ENCODE data around the gene RHBDL3. TPM values are rescaled to one million over a fixed set of nuclear protein-coding genes. Genes with fewer than 3 reads are reported as not detected.

The RHBDL3 gene
- total and polyA plus RNA-seq, 2 donors (not counting 1 experiment from before 2014, with no cell fraction given), result not detected

DNA sequence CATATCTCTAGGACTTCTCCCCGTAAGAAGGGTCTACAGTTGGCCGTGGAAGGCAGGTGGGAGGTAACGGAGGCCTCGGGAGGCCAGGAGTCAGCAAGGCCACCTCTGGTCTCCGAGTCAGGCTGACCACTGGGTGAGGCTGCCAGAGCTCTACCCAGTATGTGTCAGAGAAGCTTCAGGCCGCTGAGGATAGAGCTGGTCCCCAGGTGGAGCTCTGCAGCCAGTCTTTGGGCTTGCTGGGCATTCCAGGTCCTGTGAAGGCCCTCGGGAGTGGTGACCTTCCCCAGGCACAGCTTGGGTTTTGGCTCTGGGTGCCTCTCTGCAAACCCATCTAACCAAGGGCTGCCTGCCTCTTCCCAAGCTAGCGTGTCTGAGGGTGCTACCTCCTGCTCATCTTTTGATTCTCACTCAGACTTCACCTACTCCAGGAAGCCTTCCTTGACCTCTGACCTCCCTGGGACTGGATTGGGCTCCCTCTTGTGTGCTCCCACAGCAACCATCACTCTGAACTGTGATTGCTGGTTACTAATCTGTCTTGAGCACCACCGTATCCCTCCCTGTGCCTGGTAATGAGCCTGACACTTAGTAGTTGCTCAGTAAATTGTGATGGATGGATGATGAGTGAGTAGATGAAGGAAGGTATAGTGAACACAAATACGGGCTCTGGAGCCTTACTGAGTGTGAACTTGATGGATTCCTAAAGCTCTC, 22.3 kb downstream of the RHBDL3 start:
- CTCF ChIA-PET, result no interaction called here
- DNase-seq (no peak), ATAC-seq (ENCODE audit: low read depth) (no peak)
- Histone ChIP-seq H4K20me1 (ENCODE audit: control insufficient read depth, insufficient read depth, low read length, poor library complexity, severe bottlenecking) (no peaks in the 10 kb centered on the region), H3K36me3 (replicated peaks in 1 of 2; ENCODE audit: control extremely low read depth in 1 of 2, control insufficient read depth in 1 of 2, extremely low read depth in 1 of 2, insufficient read depth in 2 of 2, low read length in 1 of 2) (no peaks in the 10 kb centered on the region), H3K4me1 (ENCODE audit: control insufficient read depth in 2 of 2, insufficient read depth in 2 of 2, low read length in 2 of 2) (peaks cover 10 to 18% of the 10 kb centered on the region in 2 donors), H3K27ac (ENCODE audit: low read length in 2 of 2) (no peak overlapping the region), H3K9me3 (ENCODE audit: control extremely low read depth in 1 of 3, control insufficient read depth in 2 of 3, insufficient read depth in 1 of 3, low read length in 2 of 3) (no peaks in the 10 kb centered on the region), H3K27me3 (replicated peaks in 1 of 4; ENCODE audit: control extremely low read depth in 1 of 4, control insufficient read depth in 3 of 4, insufficient read depth in 4 of 4, low read length in 3 of 4) (peaks cover 0 to 25% (median 9%) of the 10 kb centered on the region in 4 experiments), H3K9ac (ENCODE audit: low read length) (no peak overlapping the region), H3K4me2 (replicated peaks; ENCODE audit: low read depth, low read length, poor library complexity, severe bottlenecking) (no peak overlapping the region), H3K4me3 (ENCODE audit: control extremely low read depth in 1 of 5, extremely low read depth in 1 of 5, insufficient read depth in 1 of 5, low read depth in 2 of 5, low read length in 4 of 5) (no peak overlapping the region), H3K79me2 (ENCODE audit: control insufficient read depth, insufficient read depth, low read length) (no peaks in the 10 kb centered on the region), H2AFZ (ENCODE audit: insufficient read depth, low read depth, low read length, poor library complexity, severe bottlenecking) (no peak overlapping the region)
- peaks cover 21% of the 10 kb centered on the region for H3K4me1 Mint-ChIP-seq
- POLR2A ChIA-PET, result no interaction called here
- peaks cover 48% of the 10 kb centered on the region for H3K27me3 Mint-ChIP-seq
- WGBS (ENCODE audit: insufficient coverage), result 85% methylated on average over 10 of the region's 10 CpGs
- H3K9me3 Mint-ChIP-seq (ENCODE audit: insufficient read depth), result no peaks in the 10 kb centered on the region
- intact Hi-C loops (cut with micrococcal nuclease), result no loop called here
- TF ChIP-seq, protein P1, sequence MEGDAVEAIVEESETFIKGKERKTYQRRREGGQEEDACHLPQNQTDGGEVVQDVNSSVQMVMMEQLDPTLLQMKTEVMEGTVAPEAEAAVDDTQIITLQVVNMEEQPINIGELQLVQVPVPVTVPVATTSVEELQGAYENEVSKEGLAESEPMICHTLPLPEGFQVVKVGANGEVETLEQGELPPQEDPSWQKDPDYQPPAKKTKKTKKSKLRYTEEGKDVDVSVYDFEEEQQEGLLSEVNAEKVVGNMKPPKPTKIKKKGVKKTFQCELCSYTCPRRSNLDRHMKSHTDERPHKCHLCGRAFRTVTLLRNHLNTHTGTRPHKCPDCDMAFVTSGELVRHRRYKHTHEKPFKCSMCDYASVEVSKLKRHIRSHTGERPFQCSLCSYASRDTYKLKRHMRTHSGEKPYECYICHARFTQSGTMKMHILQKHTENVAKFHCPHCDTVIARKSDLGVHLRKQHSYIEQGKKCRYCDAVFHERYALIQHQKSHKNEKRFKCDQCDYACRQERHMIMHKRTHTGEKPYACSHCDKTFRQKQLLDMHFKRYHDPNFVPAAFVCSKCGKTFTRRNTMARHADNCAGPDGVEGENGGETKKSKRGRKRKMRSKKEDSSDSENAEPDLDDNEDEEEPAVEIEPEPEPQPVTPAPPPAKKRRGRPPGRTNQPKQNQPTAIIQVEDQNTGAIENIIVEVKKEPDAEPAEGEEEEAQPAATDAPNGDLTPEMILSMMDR (IDR thresholded peaks at IDR 0.05), result no peak
- no peak for TF ChIP-seq EZH2 (IDR thresholded peaks at IDR 0.05; ENCODE audit: borderline replicate concordance, insufficient read depth, low read depth, low read length, poor library complexity, severe bottlenecking)
- no peak overlapping the region for H3K4me3 Mint-ChIP-seq
- no peak overlapping the region for H3K27ac Mint-ChIP-seq

DNA sequence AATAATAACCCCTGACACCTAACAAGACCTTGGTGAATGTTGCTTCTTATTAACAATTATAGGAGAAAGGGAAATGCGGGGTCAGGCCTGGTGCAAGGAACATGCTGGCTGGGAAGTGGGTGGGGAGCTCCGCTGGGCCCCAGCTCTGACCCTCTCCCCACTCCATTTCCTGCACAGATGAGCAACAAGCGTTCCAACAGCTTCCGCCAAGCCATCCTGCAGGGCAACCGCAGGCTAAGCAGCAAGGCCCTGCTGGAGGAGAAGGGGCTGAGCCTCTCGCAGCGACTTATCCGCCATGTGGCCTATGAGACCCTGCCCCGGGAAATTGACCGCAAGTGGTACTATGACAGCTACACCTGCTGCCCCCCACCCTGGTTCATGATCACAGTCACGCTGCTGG, 23.0 kb downstream of the RHBDL3 start:
- intact Hi-C loops (cut with micrococcal nuclease), result no loop called here
- Histone ChIP-seq H3K27me3 (replicated peaks in 1 of 4; ENCODE audit: control extremely low read depth in 1 of 4, control insufficient read depth in 3 of 4, insufficient read depth in 4 of 4, low read length in 3 of 4) (peaks cover 0 to 25% (median 9%) of the 10 kb centered on the region in 4 experiments), H4K20me1 (ENCODE audit: control insufficient read depth, insufficient read depth, low read length, poor library complexity, severe bottlenecking) (no peaks in the 10 kb centered on the region), H2AFZ (ENCODE audit: insufficient read depth, low read depth, low read length, poor library complexity, severe bottlenecking) (no peak overlapping the region), H3K4me3 (ENCODE audit: control extremely low read depth in 1 of 5, extremely low read depth in 1 of 5, insufficient read depth in 1 of 5, low read depth in 2 of 5, low read length in 4 of 5) (no peak overlapping the region), H3K27ac (ENCODE audit: low read length in 2 of 2) (no peak overlapping the region), H3K9ac (ENCODE audit: low read length) (no peak overlapping the region), H3K4me2 (replicated peaks; ENCODE audit: low read depth, low read length, poor library complexity, severe bottlenecking) (no peak overlapping the region), H3K9me3 (ENCODE audit: control extremely low read depth in 1 of 3, control insufficient read depth in 2 of 3, insufficient read depth in 1 of 3, low read length in 2 of 3) (no peaks in the 10 kb centered on the region), H3K4me1 (ENCODE audit: control insufficient read depth in 2 of 2, insufficient read depth in 2 of 2, low read length in 2 of 2) (peaks cover 11 to 21% of the 10 kb centered on the region in 2 donors), H3K79me2 (ENCODE audit: control insufficient read depth, insufficient read depth, low read length) (no peaks in the 10 kb centered on the region), H3K36me3 (replicated peaks in 1 of 2; ENCODE audit: control extremely low read depth in 1 of 2, control insufficient read depth in 1 of 2, extremely low read depth in 1 of 2, insufficient read depth in 2 of 2, low read length in 1 of 2) (no peaks in the 10 kb centered on the region)
- no peak overlapping the region for H3K27ac Mint-ChIP-seq
- DNase-seq, result no peak
- ChIA-PET CTCF (no interaction called here), POLR2A (no interaction called here)
- H3K4me3 Mint-ChIP-seq, result no peak overlapping the region
- WGBS (ENCODE audit: insufficient coverage), result 15% methylated on average over 6 of the region's 11 CpGs
- TF ChIP-seq EZH2 (IDR thresholded peaks at IDR 0.05; ENCODE audit: borderline replicate concordance, insufficient read depth, low read depth, low read length, poor library complexity, severe bottlenecking), result no peak
- TF ChIP-seq, protein P1 (IDR thresholded peaks at IDR 0.05), result no peak
- ATAC-seq (ENCODE audit: low read depth), result no peak
- peaks cover 23% of the 10 kb centered on the region for H3K4me1 Mint-ChIP-seq
- H3K9me3 Mint-ChIP-seq (ENCODE audit: insufficient read depth), result no peaks in the 10 kb centered on the region
- H3K27me3 Mint-ChIP-seq, result peaks cover 45% of the 10 kb centered on the region

Measured in B cell (primary cell).